ENCODE data around the gene KIF26B. TPM values are rescaled to one million over a fixed set of nuclear protein-coding genes. Genes with fewer than 3 reads are reported as not detected.
"Not testable (repeated sequence)": the region's sequence is repeated elsewhere in the genome, so short reads cannot be mapped to it uniquely, and the experiment has no call there.

Gene KIF26B
- polyA plus RNA-seq, 1 donor (not counting 4 experiments of a cell fraction or from before 2014, with no cell fraction given), result 0.58 TPM

DNA sequence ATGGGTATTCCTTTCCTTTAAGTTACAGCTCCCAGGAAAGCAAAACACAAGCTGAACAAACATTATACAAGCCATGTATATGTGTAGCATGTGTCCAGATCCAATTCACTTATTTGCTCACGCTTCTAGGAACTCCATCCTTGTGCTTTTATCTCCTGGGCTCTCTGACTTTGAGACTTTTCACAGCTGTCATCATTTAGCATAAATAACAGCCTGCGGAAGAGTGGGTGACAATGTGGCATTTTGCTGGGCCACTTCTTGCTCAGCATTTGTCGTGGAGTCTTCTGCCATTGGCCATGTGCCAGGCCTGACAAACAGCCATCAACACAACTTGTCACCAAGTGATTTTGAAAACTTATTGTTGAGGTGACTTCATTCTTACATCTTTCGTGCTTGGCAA, 164.3 kb downstream of the KIF26B start:
- Histone ChIP-seq H2AFZ (ENCODE audit: control insufficient read depth, low read length) (no peak overlapping the region), H3K9ac (ENCODE audit: control insufficient read depth, extremely low read depth, insufficient read depth, low read length) (no peak overlapping the region), H3K27me3 (ENCODE audit: control insufficient read depth, extremely low read depth, insufficient read depth, low read length) (no peaks in the 10 kb centered on the region), H3K79me2 (ENCODE audit: control insufficient read depth, insufficient read depth, low read length) (no peaks in the 10 kb centered on the region), H3K9me3 (ENCODE audit: control insufficient read depth, low read depth, low read length) (no peaks in the 10 kb centered on the region), H3K4me1 (ENCODE audit: control insufficient read depth, extremely low read depth, insufficient read depth, low read length) (no peaks in the 10 kb centered on the region), H4K20me1 (ENCODE audit: control insufficient read depth, extremely low read depth, insufficient read depth, low read length) (no peaks in the 10 kb centered on the region), H3K9me1 (ENCODE audit: control insufficient read depth, extremely low read depth, insufficient read depth, low read length) (no peaks in the 10 kb centered on the region), H3K4me2 (ENCODE audit: control insufficient read depth, extremely low read depth, insufficient read depth, low read depth, low read length) (no peak overlapping the region), H3K27ac (ENCODE audit: control insufficient read depth, insufficient read depth, low read length) (no peak overlapping the region), H3K36me3 (ENCODE audit: control insufficient read depth in 2 of 2, extremely low read depth in 1 of 2, insufficient read depth in 2 of 2, low read length in 2 of 2) (no peaks in the 10 kb centered on the region), H3K4me3 (ENCODE audit: control insufficient read depth in 2 of 3, extremely low read depth in 1 of 3, insufficient read depth in 2 of 3, low read depth in 1 of 3, low read length in 3 of 3) (no peak overlapping the region)
- DNase-seq (ENCODE audit: low read depth, low spot score), result no peak
- TF ChIP-seq EZH2 (IDR thresholded peaks at IDR 0.05; ENCODE audit: low read length) (no peak), CTCF (optimal IDR thresholded peaks at IDR 0.05 in 1 of 3, IDR thresholded peaks at IDR 0.05 in 1 of 3, conservative IDR thresholded peaks at IDR 0.05 in 1 of 3; ENCODE audit: extremely low read depth in 1 of 3, insufficient read depth in 2 of 3, low read length in 3 of 3) (no peak)
- dilution Hi-C loops (cut with MboI; ENCODE audit: extremely low pct_ligation_motif_present, low sequenced_read_pairs), result no loop called here
- no peak for FAIRE-seq

- Histone ChIP-seq H3K9ac (ENCODE audit: control insufficient read depth, extremely low read depth, insufficient read depth, low read length) (no peak overlapping the region), H3K4me3 (ENCODE audit: control insufficient read depth in 2 of 3, extremely low read depth in 1 of 3, insufficient read depth in 2 of 3, low read depth in 1 of 3, low read length in 3 of 3) (no peak overlapping the region), H3K9me1 (ENCODE audit: control insufficient read depth, extremely low read depth, insufficient read depth, low read length) (no peaks in the 10 kb centered on the region), H3K4me2 (ENCODE audit: control insufficient read depth, extremely low read depth, insufficient read depth, low read depth, low read length) (no peak overlapping the region), H3K27ac (ENCODE audit: control insufficient read depth, insufficient read depth, low read length) (no peak overlapping the region), H3K27me3 (ENCODE audit: control insufficient read depth, extremely low read depth, insufficient read depth, low read length) (no peaks in the 10 kb centered on the region), H2AFZ (ENCODE audit: control insufficient read depth, low read length) (no peak overlapping the region), H3K36me3 (ENCODE audit: control insufficient read depth in 2 of 2, extremely low read depth in 1 of 2, insufficient read depth in 2 of 2, low read length in 2 of 2) (no peaks in the 10 kb centered on the region), H3K79me2 (ENCODE audit: control insufficient read depth, insufficient read depth, low read length) (no peaks in the 10 kb centered on the region), H4K20me1 (ENCODE audit: control insufficient read depth, extremely low read depth, insufficient read depth, low read length) (no peaks in the 10 kb centered on the region), H3K4me1 (ENCODE audit: control insufficient read depth, extremely low read depth, insufficient read depth, low read length) (no peaks in the 10 kb centered on the region), H3K9me3 (ENCODE audit: control insufficient read depth, low read depth, low read length) (no peaks in the 10 kb centered on the region)
- dilution Hi-C loops (cut with MboI; ENCODE audit: extremely low pct_ligation_motif_present, low sequenced_read_pairs), result no loop called here
- TF ChIP-seq CTCF (optimal IDR thresholded peaks at IDR 0.05 in 1 of 3, IDR thresholded peaks at IDR 0.05 in 1 of 3, conservative IDR thresholded peaks at IDR 0.05 in 1 of 3; ENCODE audit: extremely low read depth in 1 of 3, insufficient read depth in 2 of 3, low read length in 3 of 3) (peak in 1 of 3 experiments; percentile 15), EZH2 (IDR thresholded peaks at IDR 0.05; ENCODE audit: low read length) (no peak)
- no peak for FAIRE-seq
- no peak for DNase-seq (ENCODE audit: low read depth, low spot score)
Measured at GRCh38 chr1:245322673-245323072, 167.9 kb downstream of the KIF26B start.

- H3K36me3 ChIP-seq (ENCODE audit: control insufficient read depth in 2 of 2, extremely low read depth in 1 of 2, insufficient read depth in 2 of 2, low read length in 2 of 2); H3K27me3 ChIP-seq (ENCODE audit: control insufficient read depth, extremely low read depth, insufficient read depth, low read length); H3K9ac ChIP-seq (ENCODE audit: control insufficient read depth, extremely low read depth, insufficient read depth, low read length); H3K9me1 ChIP-seq (ENCODE audit: control insufficient read depth, extremely low read depth, insufficient read depth, low read length); H3K9me3 ChIP-seq (ENCODE audit: control insufficient read depth, low read depth, low read length); H3K4me2 ChIP-seq (ENCODE audit: control insufficient read depth, extremely low read depth, insufficient read depth, low read depth, low read length); H3K4me1 ChIP-seq (ENCODE audit: control insufficient read depth, extremely low read depth, insufficient read depth, low read length); H3K79me2 ChIP-seq (ENCODE audit: control insufficient read depth, insufficient read depth, low read length); H4K20me1 ChIP-seq (ENCODE audit: control insufficient read depth, extremely low read depth, insufficient read depth, low read length); FAIRE-seq; H3K27ac ChIP-seq (ENCODE audit: control insufficient read depth, insufficient read depth, low read length); dilution Hi-C loops (cut with MboI; ENCODE audit: extremely low pct_ligation_motif_present, low sequenced_read_pairs); H2AFZ ChIP-seq (ENCODE audit: control insufficient read depth, low read length); DNase-seq (ENCODE audit: low read depth, low spot score); H3K4me3 ChIP-seq (ENCODE audit: control insufficient read depth in 2 of 3, extremely low read depth in 1 of 3, insufficient read depth in 2 of 3, low read depth in 1 of 3, low read length in 3 of 3): not testable (repeated sequence)
Measured at GRCh38 chr1:245323765-245324164, 169.0 kb downstream of the KIF26B start.
